GM12891 (cell line): Measurements from ENCODE around the gene SNRNP25.
"Not testable (repeated sequence)": the region's sequence is repeated elsewhere in the genome, so short reads cannot be mapped to it uniquely, and the experiment has no call there.

ENCODE experiments used
- POLR2A ChIP-seq: IDR thresholded peaks from 2 replicates; pipeline ENCODE4 v1.6.1; 2011; ENCODE audit warnings: low read depth, low read length, control low read depth
- POLR2AphosphoS5 ChIP-seq: IDR thresholded peaks from 2 replicates; pipeline ENCODE4 v1.6.1; 2011; ENCODE audit warnings: low read depth, low read length, control low read depth
- POU2F2 ChIP-seq: IDR thresholded peaks from 2 replicates; pipeline ENCODE4 v1.6.1; 2011; ENCODE audit warnings: low read depth, mild to moderate bottlenecking, control low read depth, low read length, moderate library complexity
- SPI1 ChIP-seq: IDR thresholded peaks from 2 replicates; pipeline ENCODE4 v1.6.1; 2011; ENCODE audit warnings: low read depth, low read length, control low read depth
- TAF1 ChIP-seq: IDR thresholded peaks from 2 replicates; pipeline ENCODE4 v1.6.1; 2011; ENCODE audit warnings: low read depth, low read length, control low read depth

DNA sequence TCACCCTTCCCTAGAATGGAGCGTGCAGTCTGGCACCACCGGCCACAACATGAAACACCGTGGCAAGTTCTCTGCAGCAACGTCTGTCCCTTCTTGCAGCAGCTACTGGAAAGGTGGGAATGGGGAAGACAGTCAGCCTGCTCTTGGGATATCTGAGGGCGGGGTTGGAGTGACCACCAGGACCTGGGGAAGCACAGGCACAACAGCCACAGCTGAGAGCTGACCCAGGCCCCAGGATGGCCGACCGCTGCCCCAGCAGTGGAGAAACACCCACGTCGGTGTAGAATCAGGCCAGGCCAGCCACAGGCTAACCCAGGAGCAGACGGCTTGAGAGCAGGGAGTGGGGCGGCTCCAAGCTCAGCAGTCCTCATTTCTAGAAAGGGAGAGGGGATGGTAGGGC lies 15.4 kb upstream of the SNRNP25 start:
- TF ChIP-seq SPI1, POLR2A, POLR2AphosphoS5, TAF1, POU2F2: not testable (repeated sequence)
